ENCODE data around the gene MCC.

MCC gene

GRCh38 chr5:113317636-113318035 lies 170.6 kb downstream of the MCC start:
- DNase-seq (ENCODE audit: low spot score): no peak

GRCh38 chr5:113311301-113311700 lies 177.0 kb downstream of the MCC start:
- DNase-seq (ENCODE audit: low spot score): no peak

- DNase-seq (ENCODE audit: low spot score): no peak
Measured at GRCh38 chr5:113302120-113302519, 186.1 kb downstream of the MCC start.

- no peak for DNase-seq (ENCODE audit: low spot score)
Measured at GRCh38 chr5:113299591-113299990, 188.7 kb downstream of the MCC start.

- DNase-seq (ENCODE audit: low spot score): no peak
Measured at GRCh38 chr5:113296676-113297075, 191.6 kb downstream of the MCC start.

- DNase-seq (ENCODE audit: low spot score): no peak
Measured at GRCh38 chr5:113295111-113295539, 193.1 kb downstream of the MCC start.

- peak; percentile 72 for DNase-seq (ENCODE audit: low spot score)
Measured at GRCh38 chr5:113294311-113295110, 193.7 kb downstream of the MCC start.

GRCh38 chr5:113293975-113294310 lies 194.3 kb downstream of the MCC start:
- no peak for DNase-seq (ENCODE audit: low spot score)

- DNase-seq (ENCODE audit: low spot score): no peak
Measured at GRCh38 chr5:113293068-113293974, 194.9 kb downstream of the MCC start.

GRCh38 chr5:113292462-113292861 lies 195.8 kb downstream of the MCC start:
- no peak for DNase-seq (ENCODE audit: low spot score)

GRCh38 chr5:113283558-113283957 lies 204.7 kb downstream of the MCC start:
- DNase-seq (ENCODE audit: low spot score): no peak

- no peak for DNase-seq (ENCODE audit: low spot score)
Measured at GRCh38 chr5:113282472-113282871, 205.8 kb downstream of the MCC start.

GRCh38 chr5:113281194-113281593 lies 207.1 kb downstream of the MCC start:
- DNase-seq (ENCODE audit: low spot score): no peak

- no peak for DNase-seq (ENCODE audit: low spot score)
Measured at GRCh38 chr5:113280541-113280940, 207.7 kb downstream of the MCC start.

- no peak for DNase-seq (ENCODE audit: low spot score)
Measured at GRCh38 chr5:113278976-113279375, 209.3 kb downstream of the MCC start.

- no peak for DNase-seq (ENCODE audit: low spot score)
Measured at GRCh38 chr5:113276493-113276892, 211.8 kb downstream of the MCC start.

- no peak for DNase-seq (ENCODE audit: low spot score)
Measured at GRCh38 chr5:113276001-113276400, 212.3 kb downstream of the MCC start.

- no peak for DNase-seq (ENCODE audit: low spot score)
Measured at GRCh38 chr5:113274836-113275414, 213.3 kb downstream of the MCC start.

GRCh38 chr5:113273948-113274347 lies 214.3 kb downstream of the MCC start:
- no peak for DNase-seq (ENCODE audit: low spot score)

- no peak for DNase-seq (ENCODE audit: low spot score)
Measured at GRCh38 chr5:113271745-113272454, 216.4 kb downstream of the MCC start.

GRCh38 chr5:113271015-113271414 lies 217.2 kb downstream of the MCC start:
- DNase-seq (ENCODE audit: low spot score): no peak

GRCh38 chr5:113270086-113270485 lies 218.2 kb downstream of the MCC start:
- DNase-seq (ENCODE audit: low spot score): no peak
